GM23338 (cell line): Measurements from ENCODE around the gene DEFB131B. TPM values are rescaled to one million over a fixed set of nuclear protein-coding genes. Genes with fewer than 3 reads are reported as not detected.
"Not testable (repeated sequence)": the region's sequence is repeated elsewhere in the genome, so short reads cannot be mapped to it uniquely, and the experiment has no call there.

ENCODE experiments used
- ATAC-seq: fragments of 200-7000 bp; cut with Tn5 transposase; 3 replicates; pipeline ENCODE4 v1.9.1; 2020
- DNase-seq: peaks from one replicate; pipeline ENCODE4 v3.0.0-alpha.2; 2015; ENCODE audit warnings: low spot score
- H2AFZ ChIP-seq: fragments of 200-600 bp; sonication (generic); 2 replicates; pipeline ENCODE4 v1.8.0; 2016; ENCODE audit warnings: antibody characterized with exemption, mild to moderate bottlenecking, moderate library complexity
- H3F3A ChIP-seq: fragments of 200-600 bp; sonication (generic); replicated peaks from 2 replicates; pipeline ENCODE4 v1.8.0; 2017; ENCODE audit warnings: antibody characterized with exemption, mixed run types, low read depth
- H3K27ac ChIP-seq: fragments of 200-600 bp; sonication (generic); 2 replicates; pipeline ENCODE4 v1.6.1; 2016; ENCODE audit warnings: low read depth
- H3K27me3 ChIP-seq: fragments of 200-600 bp; sonication (generic); 2 replicates; pipeline ENCODE4 v1.8.0; 2016; ENCODE audit warnings: mild to moderate bottlenecking, mixed run types, moderate library complexity; ENCODE audit not compliant: insufficient read depth
- H3K36me3 ChIP-seq: fragments of 200-600 bp; sonication (generic); 2 replicates; pipeline ENCODE4 v1.8.0; 2016; ENCODE audit warnings: mild to moderate bottlenecking; ENCODE audit not compliant: insufficient read depth
- H3K4me1 ChIP-seq: fragments of 200-600 bp; sonication (generic); 2 replicates; pipeline ENCODE4 v1.8.0; 2016; ENCODE audit warnings: mild to moderate bottlenecking, moderate library complexity; ENCODE audit not compliant: insufficient read depth
- H3K4me2 ChIP-seq: fragments of 200-600 bp; sonication (generic); 2 replicates; pipeline ENCODE4 v1.7.1; 2017; ENCODE audit warnings: mixed run types
- H3K4me3 ChIP-seq: fragments of 200-600 bp; sonication (generic); 2 replicates; pipeline ENCODE4 v1.6.1; 2016; ENCODE audit warnings: mixed run types
- H3K79me2 ChIP-seq: fragments of 200-600 bp; sonication (generic); replicated peaks from 2 replicates; pipeline ENCODE4 v1.8.0; 2017; ENCODE audit warnings: mild to moderate bottlenecking; ENCODE audit not compliant: insufficient read depth
- H3K9me2 ChIP-seq: fragments of 200-600 bp; sonication (generic); 2 replicates; pipeline ENCODE4 v1.8.0; 2017; ENCODE audit not compliant: insufficient read depth
- H4K20me1 ChIP-seq: fragments of 200-600 bp; sonication (generic); replicated peaks from 2 replicates; pipeline ENCODE4 v1.8.0; 2017; ENCODE audit warnings: mild to moderate bottlenecking; ENCODE audit not compliant: insufficient read depth
- H3K27ac Mint-ChIP-seq: 2 replicates; pipeline ENCODE4 v1.8.0; 2020; ENCODE audit warnings: inconsistent platforms, mild to moderate bottlenecking, moderate library complexity, mixed read lengths
- H3K27me3 Mint-ChIP-seq: 3 replicates; pipeline ENCODE4 v1.8.0; 2022; ENCODE audit warnings: low read depth, mild to moderate bottlenecking, moderate library complexity, mixed read lengths, inconsistent platforms; ENCODE audit not compliant: insufficient read depth, poor library complexity
- H3K36me3 Mint-ChIP-seq: 3 replicates; pipeline ENCODE4 v1.8.0; 2021; ENCODE audit warnings: low read depth, mild to moderate bottlenecking, inconsistent platforms, moderate library complexity, mixed read lengths
- H3K4me1 Mint-ChIP-seq: 3 replicates; pipeline ENCODE4 v1.8.0; 2020; ENCODE audit warnings: mild to moderate bottlenecking, inconsistent platforms, mixed read lengths
- H3K4me3 Mint-ChIP-seq: 3 replicates; pipeline ENCODE4 v1.8.0; 2021; ENCODE audit warnings: moderate library complexity, mild to moderate bottlenecking, inconsistent platforms, mixed read lengths
- H3K9me3 Mint-ChIP-seq: 3 replicates; pipeline ENCODE4 v1.8.0; 2020; ENCODE audit warnings: moderate library complexity, mild to moderate bottlenecking, inconsistent platforms, mixed read lengths
- CREB1 ChIP-seq: fragments of 250-450 bp; sonication (Bioruptor Pico); IDR thresholded peaks from 2 replicates; pipeline ENCODE4 v1.5.0; 2020; ENCODE audit warnings: low read depth, mild to moderate bottlenecking, moderate library complexity
- CTCF ChIP-seq, 2 experiments: fragments of 200-600 bp in 1 of 2; sonication (generic) in 1 of 2; conservative IDR thresholded peaks; 2 replicates each; pipeline versions ENCODE4 v1.5.1 to v1.6.1; 2016 to 2017; ENCODE audit warnings: antibody characterized with exemption in 2 of 2, low read depth in 2 of 2, mild to moderate bottlenecking in 2 of 2, moderate library complexity in 1 of 2
- polyA plus RNA-seq: library from polyadenylated mRNA; unstranded; fragments of >200 nt; fragmentation: Nextera tagmentation; extraction: Ambion mirVana; gene quantifications from 2 replicates; pipeline ENCODE4 v1.2.1, GENCODE V29; 2016
- total RNA-seq: library from RNA; depleted of rRNA; stranded (reverse); fragments of >200 nt; shearing (Covaris generic); gene quantifications from 2 replicates; pipeline ENCODE4 v1.2.3, GENCODE V29; 2014

DEFB131B gene
- total and polyA plus RNA-seq, 2 experiments from 2014 or later = not detected

GRCh38 chr11:71863978-71864627, 14.2 kb upstream of the DEFB131B start:
- ATAC-seq (peak; percentile 97), DNase-seq (peak; percentile 92)
- H3K79me2 ChIP-seq, H3K9me3 Mint-ChIP-seq, H3F3A ChIP-seq, H3K9me2 ChIP-seq, H3K4me2 ChIP-seq, H3K36me3 ChIP-seq, H3K27ac Mint-ChIP-seq, H3K4me3 ChIP-seq, H3K27me3 Mint-ChIP-seq, H3K4me1 Mint-ChIP-seq, H3K4me3 Mint-ChIP-seq, H3K4me1 ChIP-seq, H3K27me3 ChIP-seq, H4K20me1 ChIP-seq, H2AFZ ChIP-seq, H3K36me3 Mint-ChIP-seq, H3K27ac ChIP-seq: not testable (repeated sequence)
- TF ChIP-seq CREB1 (CRISPR knock-in tag) (peak; percentile 37; the same call in 1 of the 2 replicates), CTCF (conservative IDR thresholded peaks at IDR 0.05; ENCODE audit: low read depth in 2 of 2) (peak; percentile 84)

GRCh38 chr11:71867209-71867608, 11.0 kb upstream of the DEFB131B start:
- H4K20me1 ChIP-seq, H3K4me3 ChIP-seq, H3K9me3 Mint-ChIP-seq, H3K4me2 ChIP-seq, H3K27ac ChIP-seq, H3K27ac Mint-ChIP-seq, H3F3A ChIP-seq, H3K27me3 ChIP-seq, H3K36me3 ChIP-seq, H3K4me1 Mint-ChIP-seq, H3K79me2 ChIP-seq, H3K4me3 Mint-ChIP-seq, H2AFZ ChIP-seq, H3K9me2 ChIP-seq, H3K27me3 Mint-ChIP-seq, H3K4me1 ChIP-seq, H3K36me3 Mint-ChIP-seq: not testable (repeated sequence)
- ATAC-seq = peak; percentile 89
- TF ChIP-seq CTCF (conservative IDR thresholded peaks at IDR 0.05; ENCODE audit: low read depth in 2 of 2) = peak; percentile 47 to 52
- DNase-seq = peak; percentile 6

GRCh38 chr11:71869931-71870330, 8.3 kb upstream of the DEFB131B start:
- not testable (repeated sequence) for H3K4me1 ChIP-seq, DNase-seq, H3K4me3 Mint-ChIP-seq, H3K27me3 ChIP-seq, H3K9me3 Mint-ChIP-seq, H3K4me3 ChIP-seq, H3K4me2 ChIP-seq, H2AFZ ChIP-seq, H4K20me1 ChIP-seq, H3K36me3 Mint-ChIP-seq, H3K79me2 ChIP-seq, H3K36me3 ChIP-seq, H3K27me3 Mint-ChIP-seq, ATAC-seq, H3K27ac ChIP-seq, H3K27ac Mint-ChIP-seq, H3K4me1 Mint-ChIP-seq, H3F3A ChIP-seq, H3K9me2 ChIP-seq

- not testable (repeated sequence) for H3K36me3 ChIP-seq, H2AFZ ChIP-seq, H3K4me3 ChIP-seq, H3K4me3 Mint-ChIP-seq, H3K27ac ChIP-seq, H3K4me1 ChIP-seq, H3K4me1 Mint-ChIP-seq, H3K27me3 Mint-ChIP-seq, H3K27me3 ChIP-seq, DNase-seq, H4K20me1 ChIP-seq, H3K79me2 ChIP-seq, H3K4me2 ChIP-seq, ATAC-seq, H3K9me2 ChIP-seq, H3K36me3 Mint-ChIP-seq, H3K27ac Mint-ChIP-seq, H3K9me3 Mint-ChIP-seq, H3F3A ChIP-seq
Observed at GRCh38 chr11:71870661-71871060, 7.6 kb upstream of the DEFB131B start.

GRCh38 chr11:71876262-71876661, 2.0 kb upstream of the DEFB131B start:
- H3K9me2 ChIP-seq, H3K4me3 ChIP-seq, ATAC-seq, H3K27ac Mint-ChIP-seq, H3K9me3 Mint-ChIP-seq, H3K36me3 ChIP-seq, H3K4me2 ChIP-seq, H3F3A ChIP-seq, H3K4me3 Mint-ChIP-seq, H3K4me1 Mint-ChIP-seq, H4K20me1 ChIP-seq, H3K36me3 Mint-ChIP-seq, H3K27ac ChIP-seq, H3K4me1 ChIP-seq, DNase-seq, H3K27me3 ChIP-seq, H2AFZ ChIP-seq, H3K79me2 ChIP-seq, H3K27me3 Mint-ChIP-seq: not testable (repeated sequence)
